K562 (cell line): ENCODE results near the gene ATRNL1. TPM values are rescaled to one million over a fixed set of nuclear protein-coding genes. Genes with fewer than 3 reads are reported as not detected.
A peak's percentile ranks its signal among the peaks of the same experiment; 100 is the strongest.

Experiments used
- ATAC-seq: fragments of 200-7000 bp; cut with Tn5 transposase; 3 replicates; pipeline ENCODE4 v1.9.1; 2020; ENCODE audit warnings: moderate library complexity
- BruUV-seq: library from RNA; stranded (reverse); fragments of 400-500 nt; replicated peaks from 2 replicates; lab custom pipeline; 2021; lab: Mats Ljungman, UMichigan
- CTCF ChIA-PET: fragments of 300-600 bp; formaldehyde crosslinking; extraction: SDS; loops from one replicate; lab custom pipeline; 2021; ENCODE audit warnings: low intra/inter-chr PET ratio; lab: Yijun Ruan, JAX
- POLR2A ChIA-PET: fragments of 300-600, 350-650 bp; sonication (Branson Sonifier 250); formaldehyde crosslinking; extraction: SDS; loops from one replicate; lab custom pipeline; 2021; ENCODE audit warnings: antibody characterized with exemption, inconsistent platforms; lab: Yijun Ruan, JAX
- DNase-seq, 4 experiments: peaks; one replicate each; pipeline versions ENCODE4 v3.0.0 to v3.0.0-alpha.2; 2011 to 2018; ENCODE audit warnings: low spot score in 3 of 4, mixed read lengths in 3 of 4; ENCODE audit errors: extremely low read depth in 1 of 4
- FAIRE-seq: peaks from 2 replicates; lab custom pipeline; 2011; peaks lifted over from hg19 to GRCh38; lab: Jason Lieb, UNC
- H2AFZ ChIP-seq: 2 replicates; pipeline ENCODE4 v1.6.0; 2011; ENCODE audit warnings: low read depth, low read length, control low read depth, inconsistent platforms
- H3K27ac ChIP-seq: fragments of 200-600 bp; 3 replicates; pipeline ENCODE4 v1.8.0; 2011; ENCODE audit warnings: low read depth, mild to moderate bottlenecking, control low read depth, inconsistent platforms, low read length, moderate library complexity, mixed read lengths; ENCODE audit errors: extremely low read depth
- H3K27me3 ChIP-seq, 2 experiments: fragments of 300-600 bp in 1 of 2; 2 replicates in 1 of 2; 3 replicates in 1 of 2; pipeline versions ENCODE4 v1.6.0 to v1.8.0; 2011; ENCODE audit warnings: inconsistent platforms in 2 of 2, low read length in 2 of 2, mild to moderate bottlenecking in 1 of 2, mixed read lengths in 1 of 2, moderate library complexity in 1 of 2; ENCODE audit not compliant: control insufficient read depth in 2 of 2, insufficient read depth in 2 of 2
- H3K36me3 ChIP-seq: fragments of 300-600 bp; 3 replicates; pipeline ENCODE4 v1.8.0; 2011; ENCODE audit warnings: mild to moderate bottlenecking, low read length, inconsistent platforms; ENCODE audit not compliant: control insufficient read depth, insufficient read depth
- H3K4me1 ChIP-seq, 2 experiments: fragments of 200-600 bp in 1 of 2; replicated peaks in 1 of 2; 2 replicates in 1 of 2; 3 replicates in 1 of 2; pipeline versions ENCODE4 v1.5.1 to v1.8.0; 2011; ENCODE audit warnings: inconsistent platforms in 2 of 2, low read length in 2 of 2, mild to moderate bottlenecking in 1 of 2, mixed read lengths in 1 of 2, moderate library complexity in 1 of 2; ENCODE audit not compliant: control insufficient read depth in 2 of 2, insufficient read depth in 2 of 2
- H3K4me2 ChIP-seq: 2 replicates; pipeline ENCODE4 v1.6.1; 2011; ENCODE audit warnings: low read length, control low read depth, inconsistent platforms, mixed read lengths; ENCODE audit not compliant: insufficient read depth
- H3K4me3 ChIP-seq: fragments of 200-600 bp; sonication (generic), shearing (Covaris generic); 2 replicates; pipeline ENCODE4 v1.5.1; 2016; ENCODE audit warnings: control low read depth, inconsistent platforms
- H3K79me2 ChIP-seq: fragments of 200-600 bp; 3 replicates; pipeline ENCODE4 v1.8.0; 2011; ENCODE audit warnings: low read length, inconsistent platforms; ENCODE audit not compliant: control insufficient read depth, insufficient read depth
- H3K9ac ChIP-seq, 2 experiments: 2 replicates each; pipeline versions ENCODE4 v1.6.0 to v1.6.1; 2011; ENCODE audit warnings: low read depth in 2 of 2, low read length in 2 of 2, control low read depth in 1 of 2, inconsistent platforms in 1 of 2, mild to moderate bottlenecking in 1 of 2, mixed read lengths in 1 of 2; ENCODE audit not compliant: insufficient read depth in 1 of 2
- H3K9me1 ChIP-seq: one replicate; pipeline ENCODE4 v1.6.0; 2011; ENCODE audit warnings: inconsistent platforms, mild to moderate bottlenecking, low read length, moderate library complexity; ENCODE audit not compliant: control insufficient read depth, insufficient read depth
- H3K9me3 ChIP-seq: replicated peaks from 2 replicates; pipeline ENCODE4 v1.5.1; 2011; ENCODE audit warnings: low read depth, low read length, inconsistent platforms; ENCODE audit not compliant: control insufficient read depth, insufficient read depth
- H4K20me1 ChIP-seq: replicated peaks from 2 replicates; pipeline ENCODE4 v1.6.1; 2011; ENCODE audit warnings: low read length, inconsistent platforms, mixed read lengths; ENCODE audit not compliant: control insufficient read depth, insufficient read depth
- ESRRA ChIP-seq: fragments of 450-650 bp; IDR thresholded peaks from 2 replicates; pipeline ENCODE4 v1.6.1; 2014; ENCODE audit warnings: low read depth, mild to moderate bottlenecking, moderate library complexity, borderline replicate concordance
- GTF2F1 ChIP-seq: IDR thresholded peaks from 2 replicates; pipeline ENCODE4 v1.6.1; 2011; ENCODE audit warnings: low read depth, low read length, improper control_type of control experiment
- MAFG ChIP-seq: fragments of 450-650 bp; conservative IDR thresholded peaks from 2 replicates; pipeline ENCODE4 v1.6.1; 2016; ENCODE audit warnings: missing genetic modification characterization, missing compliant biosample characterization
- ZNF316 ChIP-seq: fragments of 450-650 bp; IDR thresholded peaks from 2 replicates; pipeline ENCODE4 v1.6.1; 2016
- WGBS: fragments of 100-300 bp; shearing (Covaris generic); methylation state at CpG from one replicate; pipeline ENCODE4 v1.1.6; 2016; ENCODE audit warnings: low coverage, mixed read lengths; ENCODE audit not compliant: insufficient coverage; ENCODE audit errors: missing lambda C conversion rate; 5-methylcytosine and 5-hydroxymethylcytosine counted together
- in situ Hi-C: fragments of 300-500 bp; cut with MboI; formaldehyde crosslinking; loops from 4 replicates; pipeline ENCODE4 v1.15.0; 2018; ENCODE audit warnings: inconsistent platforms, mixed read lengths
- intact Hi-C: fragments of 100-400 bp; cut with micrococcal nuclease; formaldehyde crosslinking; loops from 2 replicates; pipeline ENCODE4 v1.14.2; 2022
- polyA plus RNA-seq, 8 experiments: library from polyadenylated mRNA; depleted of rRNA in 4 of 8; stranded (reverse) in 5 of 8; unstranded in 3 of 8; fragments of >200 nt; fragmentation: Nextera tagmentation in 2 of 8; fragmentation: Illumina TruSeq in 1 of 8; extraction: Ambion mirVana in 2 of 8; extraction: Trizol in 1 of 8; gene quantifications; 2 replicates each; pipeline versions ENCODE4 v1.2.1 to v1.2.3, GENCODE V29; 2011 to 2014; ENCODE audit warnings: inconsistent platforms in 1 of 8, missing spikeins in 1 of 8
- total RNA-seq, 7 experiments: library from RNA; depleted of rRNA in 6 of 7; stranded (reverse); fragments of >200 nt in 6 of 7; fragmentation: Illumina TruSeq in 2 of 7; extraction: Trizol in 2 of 7; gene quantifications; 2 replicates each; pipeline versions ENCODE4 v1.2.1 to v1.2.3, GENCODE V29; 2011 to 2021; ENCODE audit warnings: low replicate concordance in 1 of 7
- TF ChIP-seq, protein P1 (sequence below): fragments of 250-450 bp; sonication (Bioruptor Pico); IDR thresholded peaks from 2 replicates; pipeline ENCODE4 v1.8.0; 2021; ENCODE audit warnings: moderate library complexity, mild to moderate bottlenecking, inconsistent platforms
- TF ChIP-seq, protein P2 (sequence below): fragments of 250-450 bp; sonication (Bioruptor Pico); IDR thresholded peaks from 2 replicates; pipeline ENCODE4 v1.9.0; 2021; ENCODE audit warnings: mild to moderate bottlenecking

Gene ATRNL1
- total and polyA plus RNA-seq, 9 of the 15 experiments (the other 6 are each of a cell fraction or from before 2014, with no cell fraction given) = 0.18 TPM; not detected in 8

DNA sequence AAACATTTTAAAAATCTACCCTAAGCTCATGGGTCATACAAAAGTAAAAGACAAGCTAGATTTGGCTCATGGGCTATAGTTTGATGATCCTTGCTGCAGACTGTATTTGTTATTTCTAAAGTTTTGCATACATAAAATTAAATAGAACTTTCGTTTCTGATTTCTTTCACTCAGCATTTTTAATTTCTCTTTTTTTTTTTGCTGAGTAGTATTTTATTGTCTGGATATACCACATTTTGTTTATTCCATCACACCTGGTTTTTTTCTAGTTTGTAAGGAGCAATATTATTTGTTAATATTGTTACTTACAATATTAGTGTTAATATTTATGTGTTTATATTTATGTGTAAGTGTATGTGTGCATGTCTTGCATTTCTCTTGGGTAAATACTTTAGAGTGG, 291.5 kb downstream of the ATRNL1 start:
- Histone ChIP-seq H3K4me3 (no peak overlapping the region), H3K9me1 (no peaks in the 10 kb centered on the region), H3K36me3 (no peaks in the 10 kb centered on the region), H3K4me2 (no peak overlapping the region), H4K20me1 (no peaks in the 10 kb centered on the region), H2AFZ (no peak overlapping the region), H3K9ac (no peak overlapping the region), H3K27me3 (no peaks in the 10 kb centered on the region), H3K79me2 (no peaks in the 10 kb centered on the region), H3K9me3 (no peaks in the 10 kb centered on the region), H3K4me1 (no peaks in the 10 kb centered on the region), H3K27ac (no peak overlapping the region)
- in situ Hi-C loops = no loop called here
- no peak for TF ChIP-seq GTF2F1
- TF ChIP-seq MAFG (tag) = 0 out of 2 replicates have a peak, but pooled peaks have one; percentile 15
- TF ChIP-seq, protein P1, sequence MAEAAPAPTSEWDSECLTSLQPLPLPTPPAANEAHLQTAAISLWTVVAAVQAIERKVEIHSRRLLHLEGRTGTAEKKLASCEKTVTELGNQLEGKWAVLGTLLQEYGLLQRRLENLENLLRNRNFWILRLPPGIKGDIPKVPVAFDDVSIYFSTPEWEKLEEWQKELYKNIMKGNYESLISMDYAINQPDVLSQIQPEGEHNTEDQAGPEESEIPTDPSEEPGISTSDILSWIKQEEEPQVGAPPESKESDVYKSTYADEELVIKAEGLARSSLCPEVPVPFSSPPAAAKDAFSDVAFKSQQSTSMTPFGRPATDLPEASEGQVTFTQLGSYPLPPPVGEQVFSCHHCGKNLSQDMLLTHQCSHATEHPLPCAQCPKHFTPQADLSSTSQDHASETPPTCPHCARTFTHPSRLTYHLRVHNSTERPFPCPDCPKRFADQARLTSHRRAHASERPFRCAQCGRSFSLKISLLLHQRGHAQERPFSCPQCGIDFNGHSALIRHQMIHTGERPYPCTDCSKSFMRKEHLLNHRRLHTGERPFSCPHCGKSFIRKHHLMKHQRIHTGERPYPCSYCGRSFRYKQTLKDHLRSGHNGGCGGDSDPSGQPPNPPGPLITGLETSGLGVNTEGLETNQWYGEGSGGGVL (CRISPR knock-in tag) = no peak
- TF ChIP-seq, protein P2, sequence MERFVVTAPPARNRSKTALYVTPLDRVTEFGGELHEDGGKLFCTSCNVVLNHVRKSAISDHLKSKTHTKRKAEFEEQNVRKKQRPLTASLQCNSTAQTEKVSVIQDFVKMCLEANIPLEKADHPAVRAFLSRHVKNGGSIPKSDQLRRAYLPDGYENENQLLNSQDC (CRISPR knock-in tag) = no peak
- peak; percentile 74 for TF ChIP-seq ZNF316
- no peak for TF ChIP-seq ESRRA
- FAIRE-seq (no peak), DNase-seq (no peak), ATAC-seq (no peak)
- intact Hi-C loops = no loop called here
- no TSS peak for BruUV-seq
- 0% methylated on average over 1 of the region's 1 CpG for WGBS
- POLR2A ChIA-PET = no interaction called here
- CTCF ChIA-PET = no interaction called here
